ENCODE measurements around the gene XPO6. TPM values are rescaled to one million over a fixed set of nuclear protein-coding genes. Genes with fewer than 3 reads are reported as not detected.

XPO6 gene
- total RNA-seq, 1 experiment from 2014 or later: 112 TPM

DNA sequence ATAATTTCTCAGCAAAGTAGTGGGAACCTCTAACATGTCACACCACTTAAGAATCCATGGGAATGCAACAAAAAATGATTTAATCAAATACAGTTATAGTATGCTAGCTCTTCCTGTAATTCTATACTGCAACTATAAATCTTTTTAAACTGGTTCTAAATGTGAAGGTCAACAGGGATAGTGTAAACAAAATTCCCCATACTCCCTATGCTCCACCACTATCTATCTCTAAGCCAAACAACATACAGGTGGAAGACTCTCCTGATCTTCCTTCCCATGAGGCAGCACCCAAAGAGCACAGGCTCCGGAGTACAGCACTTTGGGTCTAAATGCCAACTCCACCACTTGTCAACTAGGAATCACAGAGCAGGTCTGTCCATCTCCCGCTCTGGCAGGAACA, 4.4 kb downstream of the XPO6 start:
- ChIA-PET POLR2A (no interaction called here), CTCF (no interaction called here)
- TF ChIP-seq, protein P1, sequence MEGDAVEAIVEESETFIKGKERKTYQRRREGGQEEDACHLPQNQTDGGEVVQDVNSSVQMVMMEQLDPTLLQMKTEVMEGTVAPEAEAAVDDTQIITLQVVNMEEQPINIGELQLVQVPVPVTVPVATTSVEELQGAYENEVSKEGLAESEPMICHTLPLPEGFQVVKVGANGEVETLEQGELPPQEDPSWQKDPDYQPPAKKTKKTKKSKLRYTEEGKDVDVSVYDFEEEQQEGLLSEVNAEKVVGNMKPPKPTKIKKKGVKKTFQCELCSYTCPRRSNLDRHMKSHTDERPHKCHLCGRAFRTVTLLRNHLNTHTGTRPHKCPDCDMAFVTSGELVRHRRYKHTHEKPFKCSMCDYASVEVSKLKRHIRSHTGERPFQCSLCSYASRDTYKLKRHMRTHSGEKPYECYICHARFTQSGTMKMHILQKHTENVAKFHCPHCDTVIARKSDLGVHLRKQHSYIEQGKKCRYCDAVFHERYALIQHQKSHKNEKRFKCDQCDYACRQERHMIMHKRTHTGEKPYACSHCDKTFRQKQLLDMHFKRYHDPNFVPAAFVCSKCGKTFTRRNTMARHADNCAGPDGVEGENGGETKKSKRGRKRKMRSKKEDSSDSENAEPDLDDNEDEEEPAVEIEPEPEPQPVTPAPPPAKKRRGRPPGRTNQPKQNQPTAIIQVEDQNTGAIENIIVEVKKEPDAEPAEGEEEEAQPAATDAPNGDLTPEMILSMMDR (IDR thresholded peaks at IDR 0.05; ENCODE audit: insufficient read depth in 1 of 2, low read depth in 1 of 2, low read length in 1 of 2, severe bottlenecking in 1 of 2, unreplicated experiment in 1 of 2): no peak
- no peaks in the 10 kb centered on the region for H3K36me3 ChIP-seq (ENCODE audit: control insufficient read depth, insufficient read depth, low read length)
- intact Hi-C loops (cut with micrococcal nuclease; ENCODE audit: unreplicated experiment): no loop called here
- BruUV-seq (replicated peaks): no TSS peak
- H3K36me3 Mint-ChIP-seq (ENCODE audit: insufficient read depth, unreplicated experiment): peaks cover 34% of the 10 kb centered on the region
- H3K27me3 Mint-ChIP-seq (ENCODE audit: insufficient read depth, unreplicated experiment): no peaks in the 10 kb centered on the region
- peaks cover under 1% of the 10 kb centered on the region; the same call in 1 of the 2 replicates for H3K4me1 ChIP-seq
- DNase-seq: no peak
- no peaks in the 10 kb centered on the region for H3K9me3 ChIP-seq
- H3K4me1 Mint-ChIP-seq (ENCODE audit: low read depth, unreplicated experiment): peaks cover 12% of the 10 kb centered on the region
- H3K4me3 Mint-ChIP-seq (ENCODE audit: unreplicated experiment): no peak overlapping the region
- H3K9me3 Mint-ChIP-seq (ENCODE audit: unreplicated experiment): no peaks in the 10 kb centered on the region
- H3K27ac Mint-ChIP-seq (ENCODE audit: unreplicated experiment): no peak overlapping the region
- H3K4me3 ChIP-seq (ENCODE audit: low read depth, low read length): no peak overlapping the region
- no peaks in the 10 kb centered on the region for H3K27me3 ChIP-seq (replicated peaks; ENCODE audit: control insufficient read depth, insufficient read depth, low read length)

DNA sequence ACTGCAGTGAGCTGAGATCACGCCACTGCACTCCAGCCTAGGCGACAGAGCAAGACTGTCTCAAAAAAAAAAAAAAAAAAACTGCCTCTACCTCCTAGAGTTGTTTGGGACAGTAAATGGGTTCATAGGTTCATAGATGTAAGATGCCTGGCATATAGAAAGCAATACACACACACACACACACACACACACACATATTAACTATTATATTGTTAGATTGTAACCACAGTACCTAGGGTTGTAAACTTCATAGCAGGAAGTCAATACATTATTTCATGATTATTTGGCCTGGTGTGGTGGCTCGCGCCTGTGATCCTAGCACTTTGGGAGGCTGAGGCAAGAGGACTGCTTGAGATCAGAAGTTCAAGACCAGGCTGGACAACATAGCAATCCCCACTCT, 5.8 kb downstream of the XPO6 start:
- H3K9me3 Mint-ChIP-seq (ENCODE audit: unreplicated experiment): no peaks in the 10 kb centered on the region
- no peak for DNase-seq
- H3K27ac Mint-ChIP-seq (ENCODE audit: unreplicated experiment): no peak overlapping the region
- TF ChIP-seq, protein P1 (IDR thresholded peaks at IDR 0.05; ENCODE audit: insufficient read depth in 1 of 2, low read depth in 1 of 2, low read length in 1 of 2, severe bottlenecking in 1 of 2, unreplicated experiment in 1 of 2): no peak
- POLR2A ChIA-PET: no interaction called here
- Histone ChIP-seq H3K4me3 (ENCODE audit: low read depth, low read length) (no peak overlapping the region), H3K9me3 (no peaks in the 10 kb centered on the region), H3K27me3 (replicated peaks; ENCODE audit: control insufficient read depth, insufficient read depth, low read length) (no peaks in the 10 kb centered on the region), H3K36me3 (ENCODE audit: control insufficient read depth, insufficient read depth, low read length) (no peaks in the 10 kb centered on the region), H3K4me1 (no peaks in the 10 kb centered on the region; the same call in 1 of the 2 replicates)
- CTCF ChIA-PET: no interaction called here
- H3K4me1 Mint-ChIP-seq (ENCODE audit: low read depth, unreplicated experiment): peaks cover 6% of the 10 kb centered on the region
- no TSS peak for BruUV-seq (replicated peaks)
- H3K36me3 Mint-ChIP-seq (ENCODE audit: insufficient read depth, unreplicated experiment): peaks cover 44% of the 10 kb centered on the region
- H3K4me3 Mint-ChIP-seq (ENCODE audit: unreplicated experiment): no peak overlapping the region
- no peaks in the 10 kb centered on the region for H3K27me3 Mint-ChIP-seq (ENCODE audit: insufficient read depth, unreplicated experiment)
- intact Hi-C loops (cut with micrococcal nuclease; ENCODE audit: unreplicated experiment): no loop called here

DNA sequence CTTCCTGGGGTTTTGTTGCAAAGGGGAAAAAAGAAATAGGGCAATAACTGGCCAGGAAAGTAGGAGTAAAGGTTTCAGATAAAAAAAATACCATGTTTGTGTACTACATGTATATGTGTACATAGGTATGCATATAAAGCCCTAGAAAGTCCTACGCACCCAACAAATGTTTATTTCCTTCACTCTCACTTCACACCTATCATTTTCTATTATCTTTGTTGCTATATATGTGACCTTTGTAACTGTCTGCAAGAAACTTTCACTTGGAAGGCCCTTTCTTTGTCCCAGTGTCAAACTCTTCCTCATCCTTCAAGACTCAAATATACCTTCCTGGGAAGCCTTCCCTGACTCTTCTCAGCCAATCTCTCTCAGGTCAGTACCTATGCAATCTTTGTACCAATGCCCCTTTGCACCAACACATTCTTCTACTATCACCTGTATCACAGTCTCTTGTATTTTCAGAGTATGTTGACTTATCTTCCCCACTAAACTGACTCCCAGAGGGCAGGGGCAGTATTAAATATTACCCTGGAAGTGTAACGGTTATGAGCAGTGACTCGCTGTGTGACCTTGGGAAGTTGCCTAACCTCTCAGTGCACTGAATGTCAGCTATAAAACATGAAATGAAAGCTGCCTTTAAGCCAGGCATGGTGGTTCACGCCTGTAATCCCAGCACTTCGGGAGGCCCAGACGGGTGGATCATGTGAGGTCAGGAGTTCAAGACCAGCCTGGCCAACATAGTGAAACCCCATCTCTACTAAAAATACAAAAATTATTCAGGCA, 6.5 kb downstream of the XPO6 start:
- Histone ChIP-seq H3K9me3 (no peaks in the 10 kb centered on the region), H3K4me1 (no peaks in the 10 kb centered on the region; the same call in 1 of the 2 replicates), H3K27me3 (replicated peaks; ENCODE audit: control insufficient read depth, insufficient read depth, low read length) (no peaks in the 10 kb centered on the region), H3K36me3 (ENCODE audit: control insufficient read depth, insufficient read depth, low read length) (no peaks in the 10 kb centered on the region), H3K4me3 (ENCODE audit: low read depth, low read length) (no peak overlapping the region)
- no peak for DNase-seq
- Mint-ChIP-seq H3K4me1 (ENCODE audit: low read depth, unreplicated experiment) (peaks cover 3% of the 10 kb centered on the region), H3K27ac (ENCODE audit: unreplicated experiment) (no peak overlapping the region), H3K27me3 (ENCODE audit: insufficient read depth, unreplicated experiment) (no peaks in the 10 kb centered on the region), H3K9me3 (ENCODE audit: unreplicated experiment) (no peaks in the 10 kb centered on the region), H3K4me3 (ENCODE audit: unreplicated experiment) (no peak overlapping the region), H3K36me3 (ENCODE audit: insufficient read depth, unreplicated experiment) (peaks cover 44% of the 10 kb centered on the region)
- ChIA-PET POLR2A (no interaction called here), CTCF (no interaction called here)
- no TSS peak for BruUV-seq (replicated peaks)
- TF ChIP-seq, protein P1 (IDR thresholded peaks at IDR 0.05; ENCODE audit: insufficient read depth in 1 of 2, low read depth in 1 of 2, low read length in 1 of 2, severe bottlenecking in 1 of 2, unreplicated experiment in 1 of 2): no peak
- intact Hi-C loops (cut with micrococcal nuclease; ENCODE audit: unreplicated experiment): no loop called here

All from Caco-2 (cell line).